ENCODE results near the gene SMPD3.

Gene SMPD3

GRCh38 chr16:68403177-68403576 lies 45.1 kb downstream of the SMPD3 start:
- no peak for DNase-seq

- DNase-seq: no peak
Observed at GRCh38 chr16:68402748-68403040, 45.6 kb downstream of the SMPD3 start.

GRCh38 chr16:68401871-68402747 lies 46.2 kb downstream of the SMPD3 start:
- peak in 1 of 2 experiments; percentile 37 for DNase-seq

- DNase-seq: no peak
Observed at GRCh38 chr16:68400924-68401460, 47.3 kb downstream of the SMPD3 start.

- peak; percentile 46 to 56 for DNase-seq
Observed at GRCh38 chr16:68400083-68400923, 48.0 kb downstream of the SMPD3 start.

- DNase-seq: no peak
Observed at GRCh38 chr16:68399456-68399855, 48.9 kb downstream of the SMPD3 start.

- no peak for DNase-seq
Observed at GRCh38 chr16:68397710-68398201, 50.6 kb downstream of the SMPD3 start.

- peak; percentile 56 to 59 for DNase-seq
Observed at GRCh38 chr16:68396481-68396880, 51.8 kb downstream of the SMPD3 start.

- no peak for DNase-seq
Observed at GRCh38 chr16:68395815-68396214, 52.5 kb downstream of the SMPD3 start.

GRCh38 chr16:68395167-68395786 lies 53.0 kb downstream of the SMPD3 start:
- DNase-seq: no peak

- DNase-seq: no peak
Observed at GRCh38 chr16:68393333-68393732, 55.0 kb downstream of the SMPD3 start.

GRCh38 chr16:68389750-68390371 lies 58.4 kb downstream of the SMPD3 start:
- no peak for DNase-seq

- no peak for DNase-seq
Observed at GRCh38 chr16:68389006-68389405, 59.3 kb downstream of the SMPD3 start.

GRCh38 chr16:68388124-68388523 lies 60.2 kb downstream of the SMPD3 start:
- no peak for DNase-seq

GRCh38 chr16:68387301-68387700 lies 61.0 kb downstream of the SMPD3 start:
- no peak for DNase-seq

- DNase-seq: no peak
Observed at GRCh38 chr16:68386628-68387027, 61.7 kb downstream of the SMPD3 start.

GRCh38 chr16:68385371-68385770 lies 62.9 kb downstream of the SMPD3 start:
- no peak for DNase-seq

- DNase-seq: no peak
Observed at GRCh38 chr16:68384288-68385161, 63.8 kb downstream of the SMPD3 start.

GRCh38 chr16:68383858-68384257 lies 64.5 kb downstream of the SMPD3 start:
- DNase-seq: no peak

- no peak for DNase-seq
Observed at GRCh38 chr16:68382296-68382718, 66.0 kb downstream of the SMPD3 start.

- DNase-seq: no peak
Observed at GRCh38 chr16:68381363-68381724, 67.0 kb downstream of the SMPD3 start.

Measured in activated T-cell treated with anti-CD3 and anti-CD28 coated beads, Interleukin-2, amount 50 U/mL, for 48 hours (primary cell).